Body of pancreas (tissue), 4 donors: ENCODE data around the gene NACC1. TPM values are rescaled to one million over a fixed set of nuclear protein-coding genes. Genes with fewer than 3 reads are reported as not detected.
A peak's percentile ranks its signal among the peaks of the same experiment; 100 is the strongest.

Experiments
- ATAC-seq: fragments of 150-250 bp; one replicate; pipeline ENCODE4 v1.9.1; 2016
- DNase-seq, 4 donors: peaks; one replicate each; pipeline ENCODE4 v3.0.0-alpha.2; 2019
- H3K27ac ChIP-seq, 4 donors: fragments of 200-600 bp; sonication (generic); 1 replicate in 3 of 4; 2 replicates in 1 of 4; pipeline versions ENCODE4 v1.5.1 to v1.6.1; 2016 to 2019; ENCODE audit warnings: mild to moderate bottlenecking in 1 of 4, mixed read lengths in 1 of 4, moderate library complexity in 1 of 4
- H3K27me3 ChIP-seq, 2 donors: fragments of 200-600 bp; sonication (generic); one replicate each; pipeline ENCODE4 v1.6.0; 2016; ENCODE audit warnings: mild to moderate bottlenecking in 1 of 2
- H3K36me3 ChIP-seq, 2 donors: fragments of 200-600 bp; sonication (generic); replicated peaks in 1 of 2; 2 replicates each; pipeline ENCODE4 v1.5.1; 2016; ENCODE audit warnings: low read depth in 2 of 2; ENCODE audit not compliant: insufficient read depth in 1 of 2
- H3K4me1 ChIP-seq: fragments of 200-600 bp; sonication (generic); one replicate; pipeline ENCODE4 v1.6.0; 2016
- H3K4me3 ChIP-seq, 2 donors: fragments of 200-600 bp; sonication (generic); 1 replicate in 1 of 2; 2 replicates in 1 of 2; pipeline ENCODE4 v1.5.1; 2016 to 2019
- H3K9me3 ChIP-seq, 3 donors: fragments of 200-600 bp; sonication (generic); 1 replicate in 2 of 3; 2 replicates in 1 of 3; pipeline ENCODE4 v1.5.1; 2016
- CTCF ChIP-seq, 7 experiments: fragments of 450-650 bp in 4 of 7; fragments of 200-600 bp in 3 of 7; sonication (generic) in 3 of 7; IDR thresholded peaks; one replicate each; pipeline ENCODE4 v1.5.1; 2016 to 2019; ENCODE audit warnings: antibody characterized with exemption in 7 of 7
- POLR2A ChIP-seq, 3 donors: fragments of 450-650 bp; IDR thresholded peaks; one replicate each; pipeline ENCODE4 v1.6.1; 2016; ENCODE audit warnings: antibody characterized with exemption in 3 of 3, mild to moderate bottlenecking in 2 of 3
- WGBS, 2 donors: methylation state at CpG; one replicate each; pipeline ENCODE4 v1.1.5; 2017; 5-methylcytosine and 5-hydroxymethylcytosine counted together
- intact Hi-C: fragments of 100-400 bp; cut with DNase I; formaldehyde crosslinking; loops from one replicate; pipeline ENCODE4 v1.15.1; 2023
- total RNA-seq, 2 donors: library from RNA; depleted of rRNA; stranded (reverse); fragments of >200 nt; gene quantifications; one replicate each; pipeline ENCODE4 v1.1.0, GENCODE V29; 2016

The NACC1 gene
- total RNA-seq, 2 donors from 2014 or later: 6.0 to 15.5 TPM

- TF ChIP-seq CTCF (IDR thresholded peaks at IDR 0.05): no peak
- TF ChIP-seq POLR2A (IDR thresholded peaks at IDR 0.05): no peak
- peaks cover 12% of the 10 kb centered on the region for H3K4me1 ChIP-seq
- H3K27ac ChIP-seq: peak overlapping the region in 2 of 4 donors; percentile 36 to 77
- no peak for ATAC-seq
- 65 to 93% methylated on average over 13 to 29 of the region's 29 CpGs for WGBS, 2 donors
- no peak for DNase-seq
- intact Hi-C loops: no loop called here
- H3K27me3 ChIP-seq: no peaks in the 10 kb centered on the region
- H3K36me3 ChIP-seq: no peaks in the 10 kb centered on the region
- no peak overlapping the region for H3K4me3 ChIP-seq
- no peaks in the 10 kb centered on the region for H3K9me3 ChIP-seq
Observed at GRCh38 chr19:13104848-13105711, 13.0 kb upstream of the NACC1 start.

- Histone ChIP-seq H3K9me3 (no peaks in the 10 kb centered on the region), H3K4me3 (no peak overlapping the region), H3K4me1 (no peaks in the 10 kb centered on the region), H3K36me3 (peaks cover 0 to 4% of the 10 kb centered on the region in 2 donors), H3K27ac (no peak overlapping the region), H3K27me3 (no peaks in the 10 kb centered on the region)
- TF ChIP-seq POLR2A (IDR thresholded peaks at IDR 0.05): no peak
- TF ChIP-seq CTCF (IDR thresholded peaks at IDR 0.05): no peak
- WGBS, 2 donors: 93 to 95% methylated on average over 5 to 30 of the region's 30 CpGs
- ATAC-seq: no peak
- DNase-seq: no peak
- intact Hi-C loops: no loop called here
Observed at GRCh38 chr19:13109361-13110098, 8.5 kb upstream of the NACC1 start.

- intact Hi-C loops: no loop called here
- peaks cover under 1% of the 10 kb centered on the region for H3K4me1 ChIP-seq
- TF ChIP-seq POLR2A (IDR thresholded peaks at IDR 0.05): no peak
- TF ChIP-seq CTCF (IDR thresholded peaks at IDR 0.05): no peak
- DNase-seq (no peak), ATAC-seq (no peak)
- no peaks in the 10 kb centered on the region for H3K9me3 ChIP-seq
- H3K27me3 ChIP-seq: no peaks in the 10 kb centered on the region
- no peak overlapping the region for H3K27ac ChIP-seq
- H3K36me3 ChIP-seq: peaks cover 0 to 4% of the 10 kb centered on the region in 2 donors
- no peak overlapping the region for H3K4me3 ChIP-seq
- 76 to 84% methylated on average over 8 to 15 of the region's 15 CpGs for WGBS, 2 donors
Observed at GRCh38 chr19:13110099-13110610, 7.9 kb upstream of the NACC1 start.

DNA sequence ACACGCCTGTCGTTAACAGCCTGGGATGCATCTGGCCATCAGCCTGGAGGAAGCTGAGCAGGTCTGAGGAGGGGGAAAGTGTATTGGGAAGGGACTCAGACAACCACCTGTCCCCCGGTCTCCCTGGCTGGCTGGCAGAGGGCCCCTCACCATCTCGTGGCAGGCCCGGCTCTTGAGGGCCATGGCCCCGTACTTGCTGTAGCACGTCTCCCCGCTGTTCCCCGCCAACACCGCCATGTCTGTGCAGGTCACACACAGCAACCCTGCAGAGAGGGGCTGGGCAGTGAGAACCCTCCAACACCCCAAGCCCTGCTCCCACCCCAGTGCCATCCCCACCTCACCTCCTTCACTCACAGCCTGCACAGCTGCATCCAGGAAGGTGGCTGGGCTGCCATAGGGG, 5.5 kb upstream of the NACC1 start:
- 90 to 100% methylated on average over 10 of the region's 10 CpGs for WGBS, 2 donors

More for the DNA sequence above, 5.5 kb upstream of the NACC1 start:
- Histone ChIP-seq H3K4me3 (no peak overlapping the region), H3K27me3 (no peaks in the 10 kb centered on the region), H3K9me3 (no peaks in the 10 kb centered on the region), H3K36me3 (peaks cover 0 to 4% of the 10 kb centered on the region in 2 donors), H3K27ac (no peak overlapping the region), H3K4me1 (peaks cover 13% of the 10 kb centered on the region)
- TF ChIP-seq POLR2A (IDR thresholded peaks at IDR 0.05) (no peak), CTCF (IDR thresholded peaks at IDR 0.05) (no peak)
- intact Hi-C loops: no loop called here
- DNase-seq (no peak), ATAC-seq (no peak)
